Fibroblast of skin of abdomen (primary cell): ENCODE measurements around the gene CD300E. TPM values are rescaled to one million over a fixed set of nuclear protein-coding genes. Genes with fewer than 3 reads are reported as not detected.
A peak's percentile ranks its signal among the peaks of the same experiment; 100 is the strongest.
"Not testable (repeated sequence)": the region's sequence is repeated elsewhere in the genome, so short reads cannot be mapped to it uniquely, and the experiment has no call there.

Source experiments
- DNase-seq: peaks from one replicate; pipeline ENCODE4 v3.0.0-alpha.2; 2013
- polyA plus RNA-seq, 2 experiments: library from polyadenylated mRNA; unstranded; fragments of 120-200 nt; gene quantifications; one replicate each; pipeline ENCODE4 v1.2.1, GENCODE V29; 2013; ENCODE audit not compliant: insufficient read length in 2 of 2

The CD300E gene, protein sequence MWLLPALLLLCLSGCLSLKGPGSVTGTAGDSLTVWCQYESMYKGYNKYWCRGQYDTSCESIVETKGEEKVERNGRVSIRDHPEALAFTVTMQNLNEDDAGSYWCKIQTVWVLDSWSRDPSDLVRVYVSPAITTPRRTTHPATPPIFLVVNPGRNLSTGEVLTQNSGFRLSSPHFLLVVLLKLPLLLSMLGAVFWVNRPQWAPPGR
- not detected for polyA plus RNA-seq (2013, experiment 1 of 2; ENCODE audit: insufficient read length)
- polyA plus RNA-seq (2013, experiment 2 of 2; ENCODE audit: insufficient read length), result not detected

DNA sequence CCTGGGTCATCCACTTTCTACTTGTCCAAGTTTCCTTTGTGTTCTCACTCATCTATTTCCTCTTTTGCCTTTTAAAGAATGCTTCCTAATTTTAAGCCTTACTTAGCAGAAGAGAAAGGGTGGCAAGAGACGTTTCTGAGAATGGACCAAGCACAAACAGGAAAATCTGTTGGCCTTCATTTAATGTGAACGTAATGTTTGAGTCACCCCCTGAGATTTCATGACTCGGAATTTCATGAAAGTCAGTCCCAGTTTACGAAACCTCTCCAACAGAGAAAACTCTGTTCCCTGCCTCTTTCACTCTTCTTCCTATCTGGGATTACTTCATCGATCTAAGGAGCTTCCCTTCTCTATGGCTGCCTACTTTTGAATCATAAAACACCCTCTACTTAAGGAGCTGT is at the start of gene CD300E:
CD300E (minus strand) TSS at position 46 of the 401 bp plus-strand sequence. CDS start 117 bp downstream, outside the sequence.
- DNase-seq, result no peak

DNA sequence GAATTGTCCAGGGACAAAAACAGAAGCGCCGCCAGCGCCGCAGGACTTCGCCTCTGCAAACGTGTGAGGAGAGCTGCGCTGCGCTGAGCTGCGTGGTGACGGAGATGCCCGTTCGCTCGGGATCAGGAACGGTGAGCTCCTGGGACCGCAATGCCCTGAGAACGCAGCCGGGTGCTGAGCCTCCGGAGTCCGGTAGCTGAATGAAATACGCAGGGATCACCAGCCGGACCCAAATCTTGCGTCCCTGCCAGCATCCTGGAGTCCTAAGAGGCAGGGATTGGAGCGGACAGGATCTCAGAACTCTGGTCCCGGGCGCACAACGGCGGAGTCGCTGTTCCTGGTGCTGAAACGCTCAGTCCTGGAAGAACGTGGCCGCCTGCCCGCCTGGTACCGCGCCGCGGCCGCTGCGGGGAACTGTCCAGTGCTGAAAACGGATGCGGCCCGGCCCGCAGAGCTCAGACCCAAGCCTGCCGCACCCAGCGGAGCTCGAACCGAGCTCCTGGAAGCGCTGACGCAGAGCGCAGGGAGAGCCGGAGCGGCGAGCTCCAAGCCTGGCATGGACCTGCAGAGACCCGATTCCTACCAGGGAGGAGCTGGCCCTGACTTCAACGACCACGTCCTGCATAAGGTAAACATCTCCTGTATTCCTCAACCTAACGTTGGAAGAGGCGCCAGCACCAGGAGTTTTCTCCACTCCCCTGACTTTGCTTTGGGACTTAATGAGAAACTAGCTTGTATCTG is 47.7 kb upstream of the CD300E start:
- DNase-seq, result peak; percentile 75

DNA sequence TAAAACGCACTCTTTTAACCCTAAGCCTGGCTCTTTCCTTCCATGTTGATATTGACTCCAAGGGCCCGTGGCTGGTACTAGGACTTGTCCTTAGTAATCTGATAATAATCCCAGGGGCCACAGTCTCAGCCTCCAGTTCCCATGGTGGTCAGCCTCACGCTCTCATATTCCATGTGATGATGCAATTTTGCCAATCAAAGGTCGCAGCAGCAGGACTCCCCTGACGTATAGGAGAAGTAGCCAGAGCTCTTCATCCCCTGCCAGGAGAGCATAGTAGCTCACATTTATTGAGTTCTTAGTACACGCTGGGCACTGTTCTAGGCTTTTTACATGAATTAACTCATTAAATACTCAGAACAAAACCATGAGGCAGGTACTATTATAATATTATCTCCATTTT is 46.8 kb upstream of the CD300E start:
- DNase-seq, result no peak

DNA sequence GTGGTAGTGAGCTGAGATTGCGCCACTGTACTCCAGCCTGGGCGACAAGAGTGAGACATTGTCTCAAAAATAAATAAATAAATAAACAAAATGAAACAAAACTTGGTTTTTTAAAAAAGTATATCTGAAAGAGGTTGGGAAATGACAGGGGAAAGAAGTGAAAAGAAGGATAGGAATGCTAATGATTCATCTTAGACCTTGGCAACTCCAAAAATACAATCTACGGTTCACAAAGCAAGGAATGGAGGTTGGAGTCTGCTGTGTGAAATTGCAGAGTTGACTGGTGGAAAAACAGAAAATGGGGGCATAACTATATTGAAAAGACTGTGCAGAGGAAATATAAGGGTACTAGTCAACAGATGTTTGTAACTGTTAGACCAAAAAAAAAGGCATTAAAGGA is 40.0 kb upstream of the CD300E start:
- DNase-seq, result no peak

DNA sequence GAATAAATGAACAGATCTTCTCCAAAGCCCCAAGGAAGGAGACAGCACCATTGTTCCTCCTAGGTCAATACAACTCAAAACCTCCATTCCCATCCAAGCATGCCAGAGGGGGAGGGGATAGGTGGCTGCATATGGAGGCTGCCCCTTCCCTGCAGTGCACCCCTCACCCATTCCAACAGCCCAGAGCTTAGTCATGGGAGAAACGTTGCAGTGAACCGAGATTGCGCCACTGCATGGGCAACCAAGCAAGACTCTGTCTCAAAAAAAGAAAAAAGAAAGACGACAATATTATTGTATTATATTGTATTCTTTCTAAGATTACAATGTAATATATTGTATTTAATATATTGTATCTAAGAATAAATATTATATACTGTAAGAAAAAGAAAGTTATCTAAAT is 36.4 kb upstream of the CD300E start:
- DNase-seq, result no peak

DNA sequence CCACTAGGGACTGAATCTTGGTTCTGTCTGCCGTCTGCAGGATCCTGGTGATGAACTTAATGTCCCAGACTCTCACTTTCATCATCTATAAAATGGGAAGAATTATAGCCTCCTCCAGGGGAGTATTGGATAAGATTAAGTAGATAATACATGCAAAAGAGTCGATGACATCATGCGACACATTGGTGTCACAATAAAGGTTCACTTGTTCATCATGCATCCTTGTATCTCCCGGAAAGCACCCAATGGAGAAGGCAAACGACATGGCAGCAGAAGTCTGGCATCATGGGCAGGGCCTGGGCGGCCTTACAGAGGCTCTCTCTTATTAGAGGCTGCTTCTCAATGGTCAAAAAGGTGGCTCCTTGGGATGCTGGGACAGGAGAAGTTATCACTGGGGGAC is 35.1 kb upstream of the CD300E start:
- no peak for DNase-seq

DNA sequence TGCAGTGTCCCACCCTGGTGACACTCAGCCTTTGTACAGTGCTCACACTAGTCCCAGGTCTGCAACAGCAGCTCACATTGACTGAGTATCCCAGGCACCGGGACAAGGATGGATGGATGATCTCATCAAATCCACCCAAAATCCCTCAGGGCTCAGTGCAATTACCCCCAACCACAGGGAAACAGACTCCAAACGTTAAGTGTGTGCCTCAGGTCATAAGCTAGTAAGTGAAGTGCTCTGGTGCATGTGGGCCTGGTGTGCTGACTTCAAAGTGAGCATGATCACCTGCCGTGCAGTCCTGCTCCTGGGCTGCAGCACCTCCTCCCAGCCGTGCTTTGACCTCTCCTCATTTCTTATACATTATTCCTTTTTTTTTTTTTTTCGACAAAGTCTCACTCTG is 31.2 kb upstream of the CD300E start:
- no peak for DNase-seq

DNA sequence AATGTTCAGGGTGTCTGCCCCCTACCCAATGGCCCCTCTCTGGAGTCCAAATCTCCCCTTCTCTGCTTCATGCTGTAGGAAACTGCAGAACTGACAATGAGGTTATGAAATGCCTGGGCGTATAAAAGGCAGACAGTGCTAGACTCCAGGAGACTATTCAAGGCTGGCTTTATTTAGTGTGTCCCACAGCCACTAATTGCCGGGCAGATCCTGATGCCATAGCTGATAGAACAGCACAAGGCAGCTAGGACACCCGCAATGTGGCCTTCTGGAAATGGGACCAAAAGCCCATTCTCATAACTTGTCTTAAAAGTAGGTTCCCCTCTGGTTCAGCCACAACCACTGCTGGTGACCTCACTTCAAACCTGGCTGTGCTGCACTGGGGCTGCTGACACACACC is 28.5 kb upstream of the CD300E start:
- DNase-seq, result no peak

DNA sequence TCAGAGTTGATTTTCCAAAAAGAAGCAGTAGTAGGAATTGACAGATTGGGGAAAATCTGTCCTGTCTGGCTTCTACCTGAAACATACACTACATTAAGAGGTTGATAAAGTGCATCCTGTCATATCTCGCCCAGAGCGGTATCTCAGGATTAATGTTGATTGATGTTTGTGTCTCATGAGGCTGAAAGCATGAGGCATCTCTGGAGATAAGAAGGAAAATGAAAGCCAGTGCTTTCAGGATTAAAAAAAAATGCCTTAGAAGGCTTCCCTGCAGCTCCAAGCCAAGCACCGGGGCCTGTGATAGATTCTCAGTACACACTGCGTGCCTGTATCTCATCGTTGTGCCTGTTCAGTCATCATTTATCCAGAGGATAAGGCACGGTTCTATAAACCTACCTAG is 26.4 kb upstream of the CD300E start:
- no peak for DNase-seq

DNA sequence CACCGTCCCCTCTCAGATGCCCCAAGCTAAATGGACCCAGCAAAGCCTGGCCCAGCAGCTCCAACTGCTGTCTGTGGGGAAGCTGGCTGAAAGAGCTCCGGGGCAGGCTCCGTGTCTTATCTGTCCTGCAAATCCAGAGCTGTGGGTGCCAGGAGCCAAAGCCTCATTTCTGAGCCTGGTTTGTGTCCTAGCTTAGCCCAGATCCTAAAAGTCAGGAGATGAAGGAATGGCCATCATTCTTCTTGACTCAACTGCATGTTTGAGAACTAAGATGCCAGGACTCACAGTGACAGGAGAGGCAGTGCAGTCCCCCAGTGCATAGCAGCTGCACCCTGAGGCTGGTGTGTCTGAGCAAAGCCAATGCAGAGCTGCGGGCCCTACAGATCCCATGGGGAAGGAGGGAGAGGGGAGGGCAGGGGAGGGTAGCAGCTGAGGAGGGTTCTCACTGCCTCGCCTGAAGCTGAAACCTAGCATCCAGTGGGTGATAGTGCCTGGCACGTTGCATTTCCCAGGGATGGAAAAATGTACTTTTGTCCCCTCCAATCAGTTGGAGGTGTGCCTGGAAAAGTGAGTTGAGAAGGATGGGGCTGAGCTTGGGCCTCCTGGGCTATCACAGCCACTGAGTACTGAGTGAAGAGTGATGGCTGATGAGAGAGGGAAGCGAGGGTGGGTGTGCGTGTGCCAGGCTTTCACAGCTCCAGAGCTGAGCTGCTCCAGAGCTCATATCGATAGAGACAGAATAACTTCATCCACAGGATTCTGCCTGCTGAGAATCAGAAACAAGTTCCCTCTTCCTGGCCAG is 24.5 kb upstream of the CD300E start:
- DNase-seq, result no peak

DNA sequence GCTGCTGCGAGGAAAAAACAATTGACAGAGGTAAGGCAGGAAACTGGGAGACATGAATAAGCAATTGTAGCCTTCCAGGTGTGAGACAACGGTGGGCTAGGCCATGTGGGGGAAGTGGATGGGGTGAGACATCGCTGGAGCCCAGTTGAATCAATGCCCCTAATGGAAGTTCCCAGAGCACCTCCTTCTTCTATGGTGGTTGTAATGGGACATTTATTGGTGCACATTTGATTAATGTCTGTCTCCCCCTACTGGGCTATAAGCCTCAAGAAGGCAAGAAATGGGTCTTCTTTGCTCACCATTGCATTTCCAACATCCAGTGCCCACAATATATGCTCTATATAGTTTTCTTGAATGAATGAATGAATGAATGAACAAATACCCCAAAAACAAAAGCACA is 22.7 kb upstream of the CD300E start:
- DNase-seq, result no peak

DNA sequence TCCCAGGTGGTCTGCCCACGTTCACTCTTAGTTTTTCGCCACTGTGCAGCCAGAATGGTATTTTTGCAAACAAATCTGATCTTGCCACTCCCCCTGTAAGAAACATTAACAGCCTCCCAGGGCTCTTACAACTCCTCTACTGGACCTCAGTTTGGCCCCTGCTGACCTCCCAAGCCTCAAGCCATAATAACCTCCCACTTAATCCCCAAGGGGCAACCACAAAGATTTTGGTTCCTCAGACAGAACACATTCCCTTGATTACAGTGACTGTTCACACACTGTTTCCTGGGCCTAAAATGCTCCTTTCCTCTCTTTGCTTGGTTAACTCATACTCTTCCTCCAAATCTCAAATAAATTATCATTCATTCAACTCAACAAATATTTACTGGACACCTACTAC is 21.5 kb upstream of the CD300E start:
- no peak for DNase-seq

DNA sequence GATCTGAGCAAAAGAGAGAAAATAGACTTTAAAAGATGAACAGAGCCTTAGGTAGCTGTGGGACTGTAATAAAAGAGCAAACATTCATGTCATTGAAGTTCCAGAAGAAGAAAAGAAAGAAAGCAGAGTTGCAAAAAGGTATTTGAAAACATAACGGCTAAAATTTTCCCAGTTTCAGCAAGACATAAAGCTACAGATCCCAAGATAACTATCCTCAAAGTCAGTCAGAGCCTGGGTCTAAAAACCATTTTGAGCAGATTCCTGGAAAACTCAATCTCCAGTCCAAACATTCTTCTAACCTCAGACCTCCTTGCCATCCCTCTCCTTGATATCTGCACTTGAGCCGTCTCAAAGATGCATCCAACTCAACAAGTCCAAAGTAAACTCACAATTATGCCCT is 20.9 kb upstream of the CD300E start:
- no peak for DNase-seq

DNA sequence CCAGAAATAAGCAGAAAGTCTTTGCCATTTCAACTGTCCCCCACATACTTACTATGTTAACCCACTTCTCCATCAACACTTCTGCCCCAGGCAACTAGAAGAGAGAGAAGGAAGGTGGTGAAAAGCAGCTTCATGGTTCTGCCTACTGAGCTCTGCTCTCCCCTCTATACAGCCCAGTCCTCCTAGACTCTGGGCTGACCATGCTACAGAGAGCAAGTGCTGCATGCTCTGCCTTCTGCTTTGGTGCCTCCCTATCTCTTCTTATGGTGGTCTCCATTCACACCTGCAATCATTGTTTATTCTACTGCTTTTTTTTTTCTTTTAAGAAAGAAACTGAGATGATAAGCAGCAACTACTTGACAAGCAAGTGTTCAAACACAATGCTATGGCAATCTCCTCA is 20.3 kb upstream of the CD300E start:
- DNase-seq, result no peak

DNA sequence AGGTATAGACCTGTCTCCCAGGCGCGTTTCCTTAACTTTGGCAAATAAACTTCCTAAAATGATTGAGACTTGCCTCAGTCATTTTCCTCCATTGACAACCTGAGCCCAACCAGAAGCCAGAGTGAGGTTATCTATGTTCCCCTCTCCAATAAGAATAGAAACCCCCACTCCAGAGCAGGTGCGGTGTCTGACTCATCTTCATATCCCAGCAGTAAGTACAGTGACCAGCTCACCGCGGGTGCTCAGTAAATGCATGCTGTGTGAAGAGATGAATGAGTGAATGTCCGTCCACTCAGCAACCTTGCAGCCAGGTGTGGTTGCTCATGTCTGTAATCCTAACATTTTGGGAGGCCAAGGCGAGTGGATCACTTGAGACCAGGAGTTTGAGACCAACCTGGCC is 19.5 kb upstream of the CD300E start:
- DNase-seq, result no peak

DNA sequence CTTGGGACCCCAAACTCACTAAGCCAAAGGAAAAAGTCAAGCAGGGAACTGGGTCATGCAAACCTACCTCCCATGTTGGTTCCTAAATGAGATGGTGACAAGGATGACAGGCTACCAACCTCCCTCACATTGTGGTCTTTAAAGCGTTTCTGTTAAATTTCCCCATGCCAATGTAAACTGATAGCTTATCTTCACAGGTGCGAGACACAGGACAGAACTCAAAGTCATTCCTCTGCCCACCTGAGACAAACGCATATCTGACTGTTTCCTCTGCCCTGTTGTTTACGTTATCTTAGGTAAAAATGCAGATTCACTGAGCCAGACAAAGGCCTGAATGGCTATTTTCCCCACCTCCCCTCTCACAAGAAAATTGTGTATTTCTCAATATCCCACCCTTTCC is 19.0 kb upstream of the CD300E start:
- no peak for DNase-seq

DNA sequence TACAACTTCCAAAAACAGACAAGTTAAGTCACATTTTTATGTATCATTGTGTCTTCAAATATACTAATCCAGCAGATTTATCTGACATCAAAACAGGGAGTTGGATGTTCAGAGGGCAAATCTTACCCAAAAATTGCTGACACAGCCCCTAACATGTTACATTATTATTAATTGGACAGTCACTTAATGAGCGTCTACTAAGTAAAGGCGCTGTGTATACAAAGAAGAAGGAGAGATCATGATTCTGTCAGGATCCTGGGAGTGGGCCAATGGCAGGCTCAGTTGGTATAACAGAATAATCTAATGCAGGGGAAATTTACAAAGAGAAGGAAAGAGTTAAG is 18.4 kb upstream of the CD300E start:
- DNase-seq, result no peak

DNA sequence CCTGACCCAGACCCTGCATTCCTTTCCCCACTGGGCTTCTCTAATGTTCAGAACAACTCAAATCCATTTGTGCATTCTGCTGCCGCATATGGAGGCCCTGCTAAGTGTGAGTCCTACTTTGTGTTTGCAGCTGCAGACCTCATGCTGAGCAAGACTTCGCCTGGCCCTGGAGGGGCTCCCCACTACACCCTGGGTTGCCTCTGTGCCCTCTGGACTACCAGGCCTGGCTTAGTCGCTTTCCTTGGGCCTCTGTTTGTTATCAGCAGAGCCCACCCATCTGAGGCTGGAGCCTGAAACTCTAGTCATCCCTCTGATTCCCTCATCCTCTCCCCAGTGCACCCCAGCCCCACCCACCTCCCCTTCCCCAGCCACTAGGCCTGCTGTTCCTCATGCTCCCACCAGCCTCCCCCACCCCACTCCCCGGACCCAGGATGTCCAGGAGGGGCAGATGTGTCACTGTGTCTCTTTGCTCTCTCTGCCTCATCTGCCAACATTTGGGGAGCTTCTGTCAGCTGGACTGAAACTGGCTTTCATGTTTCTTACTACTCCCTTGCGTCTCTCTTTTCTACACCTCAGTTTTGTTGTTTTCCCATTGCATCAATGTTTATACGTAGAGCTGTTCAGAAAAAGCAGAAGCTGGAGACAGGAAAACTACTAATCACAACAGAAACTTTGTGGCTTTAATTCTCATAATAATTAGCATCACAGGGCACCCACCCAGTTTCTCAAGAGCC is 17.9 kb upstream of the CD300E start:
- no peak for DNase-seq

DNA sequence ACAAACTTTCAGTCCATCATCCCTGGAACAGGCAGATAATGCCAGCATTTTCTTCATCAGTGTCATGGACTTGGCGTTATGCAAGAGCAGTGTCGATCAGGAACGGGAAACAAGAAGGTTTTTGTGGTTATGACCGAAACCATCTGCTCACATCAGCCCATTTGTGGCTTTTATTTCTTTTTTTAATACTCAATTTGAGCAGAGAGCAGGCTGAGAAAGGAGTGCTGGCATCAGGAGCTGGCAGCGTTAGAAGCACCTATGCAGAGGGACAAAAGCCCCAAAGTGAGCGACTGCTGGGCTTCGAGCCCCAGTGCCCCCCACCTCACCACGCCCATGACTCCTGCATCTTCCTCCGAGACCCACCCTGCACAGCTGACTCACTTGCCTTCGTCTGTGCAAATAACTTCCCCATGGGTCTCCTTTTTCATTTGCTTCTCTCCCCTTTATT is 16.2 kb upstream of the CD300E start:
- no peak for DNase-seq

DNA sequence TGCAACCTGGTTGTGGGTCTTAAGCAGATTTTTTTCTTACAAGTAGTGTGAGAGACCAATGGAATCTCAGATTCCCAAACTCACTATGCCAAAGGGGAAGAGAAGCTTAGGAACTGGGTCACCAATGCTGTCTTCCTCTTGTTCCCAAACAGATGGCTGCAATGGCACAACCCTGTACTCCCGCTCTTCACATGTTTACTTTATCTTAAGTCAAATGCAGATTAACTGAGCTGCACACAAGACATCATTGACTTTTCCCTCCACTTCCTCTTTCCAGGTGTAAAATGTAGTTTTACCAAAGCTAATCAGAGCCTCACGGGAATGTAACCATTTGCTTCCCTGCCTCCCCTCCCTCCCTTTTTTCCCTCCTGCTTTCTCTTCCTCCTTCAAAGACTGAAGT is 14.4 kb upstream of the CD300E start:
- no peak for DNase-seq

DNA sequence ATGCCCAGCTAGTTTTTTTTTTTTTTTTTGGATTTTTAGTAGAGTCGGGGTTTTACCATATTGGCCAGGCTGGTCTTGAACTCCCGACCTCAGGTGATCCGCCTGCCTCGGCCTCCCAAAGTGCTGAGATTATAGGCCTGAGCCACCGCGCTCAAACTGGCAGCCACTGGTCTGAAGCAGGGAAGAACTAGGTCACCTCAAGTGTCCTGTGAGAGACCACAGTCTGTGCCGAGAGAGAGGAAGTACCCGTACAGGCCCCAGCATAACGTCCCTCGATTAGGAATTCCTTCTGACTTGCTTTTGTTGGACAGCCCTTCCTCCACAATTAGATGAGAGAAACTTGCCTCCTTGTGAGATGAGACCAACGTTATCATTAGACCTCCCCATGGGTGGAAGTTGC is 13.7 kb upstream of the CD300E start:
- no peak for DNase-seq

DNA sequence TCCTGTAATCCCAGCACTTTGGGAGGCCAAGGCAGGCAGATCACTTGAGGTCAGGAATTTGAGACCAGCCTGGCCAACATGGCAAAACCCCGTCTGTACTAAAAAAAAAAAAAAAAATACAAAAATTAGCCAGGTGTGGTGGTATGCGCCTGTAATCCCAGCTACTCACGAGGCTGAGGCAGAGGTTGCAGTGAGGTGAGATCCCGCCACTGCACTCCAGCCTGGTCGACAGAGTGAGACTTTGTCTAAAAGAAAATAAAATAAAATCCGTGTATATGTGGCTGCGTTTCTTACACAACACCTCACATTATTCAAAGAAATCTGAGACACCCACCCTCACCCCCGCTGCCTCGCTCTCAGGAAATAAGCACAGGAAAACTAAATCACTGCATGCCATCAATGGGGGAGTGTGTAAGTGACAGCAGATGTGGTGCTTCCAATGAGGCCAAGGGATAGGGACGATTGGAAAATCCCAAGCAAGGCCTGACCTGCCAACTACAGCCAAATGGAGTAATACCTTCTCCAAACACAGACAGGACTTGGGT is 13.1 kb upstream of the CD300E start:
- not testable (repeated sequence) for DNase-seq

DNA sequence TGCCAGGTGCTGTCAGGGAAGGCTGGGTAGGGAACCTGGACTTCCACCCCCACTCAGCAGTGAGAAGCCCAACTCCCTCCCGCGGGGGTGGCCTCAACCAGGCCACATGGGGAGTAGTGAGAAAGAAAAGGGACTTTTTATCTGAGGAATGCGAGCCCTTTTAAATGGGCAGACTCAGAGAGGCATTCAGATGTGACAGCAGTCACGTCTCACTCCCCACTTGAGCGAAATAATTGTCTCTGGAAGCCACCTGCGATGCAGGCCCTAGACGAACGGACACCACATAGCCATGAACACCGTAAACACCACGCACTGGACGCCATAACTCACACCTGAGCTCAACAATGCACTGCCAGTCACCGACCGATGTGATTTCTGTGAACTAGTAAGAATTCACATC is 11.9 kb upstream of the CD300E start:
- no peak for DNase-seq
